K562 (cell line): ENCODE data around the gene CDC14B. TPM values are rescaled to one million over a fixed set of nuclear protein-coding genes. Genes with fewer than 3 reads are reported as not detected.

Source experiments
- ATAC-seq: fragments of 200-7000 bp; cut with Tn5 transposase; 3 replicates; pipeline ENCODE4 v1.9.1; 2020; ENCODE audit warnings: moderate library complexity
- BruUV-seq: library from RNA; stranded (reverse); fragments of 400-500 nt; replicated peaks from 2 replicates; lab custom pipeline; 2021; lab: Mats Ljungman, UMichigan
- CTCF ChIA-PET: fragments of 300-600 bp; formaldehyde crosslinking; extraction: SDS; loops from one replicate; lab custom pipeline; 2021; ENCODE audit warnings: low intra/inter-chr PET ratio; lab: Yijun Ruan, JAX
- POLR2A ChIA-PET: fragments of 300-600, 350-650 bp; sonication (Branson Sonifier 250); formaldehyde crosslinking; extraction: SDS; loops from one replicate; lab custom pipeline; 2021; ENCODE audit warnings: antibody characterized with exemption, inconsistent platforms; lab: Yijun Ruan, JAX
- DNase-seq, 4 experiments: peaks; one replicate each; pipeline versions ENCODE4 v3.0.0 to v3.0.0-alpha.2; 2011 to 2018; ENCODE audit warnings: low spot score in 3 of 4, mixed read lengths in 3 of 4; ENCODE audit errors: extremely low read depth in 1 of 4
- FAIRE-seq: peaks from 2 replicates; lab custom pipeline; 2011; peaks lifted over from hg19 to GRCh38; lab: Jason Lieb, UNC
- H2AFZ ChIP-seq: 2 replicates; pipeline ENCODE4 v1.6.0; 2011; ENCODE audit warnings: low read depth, low read length, control low read depth, inconsistent platforms
- H3K27ac ChIP-seq: fragments of 200-600 bp; 3 replicates; pipeline ENCODE4 v1.8.0; 2011; ENCODE audit warnings: low read depth, mild to moderate bottlenecking, control low read depth, inconsistent platforms, low read length, moderate library complexity, mixed read lengths; ENCODE audit errors: extremely low read depth
- H3K27me3 ChIP-seq, 2 experiments: fragments of 300-600 bp in 1 of 2; 2 replicates in 1 of 2; 3 replicates in 1 of 2; pipeline versions ENCODE4 v1.6.0 to v1.8.0; 2011; ENCODE audit warnings: inconsistent platforms in 2 of 2, low read length in 2 of 2, mild to moderate bottlenecking in 1 of 2, mixed read lengths in 1 of 2, moderate library complexity in 1 of 2; ENCODE audit not compliant: control insufficient read depth in 2 of 2, insufficient read depth in 2 of 2
- H3K36me3 ChIP-seq: fragments of 300-600 bp; 3 replicates; pipeline ENCODE4 v1.8.0; 2011; ENCODE audit warnings: mild to moderate bottlenecking, low read length, inconsistent platforms; ENCODE audit not compliant: control insufficient read depth, insufficient read depth
- H3K4me1 ChIP-seq, 2 experiments: fragments of 200-600 bp in 1 of 2; replicated peaks in 1 of 2; 2 replicates in 1 of 2; 3 replicates in 1 of 2; pipeline versions ENCODE4 v1.5.1 to v1.8.0; 2011; ENCODE audit warnings: inconsistent platforms in 2 of 2, low read length in 2 of 2, mild to moderate bottlenecking in 1 of 2, mixed read lengths in 1 of 2, moderate library complexity in 1 of 2; ENCODE audit not compliant: control insufficient read depth in 2 of 2, insufficient read depth in 2 of 2
- H3K4me2 ChIP-seq: 2 replicates; pipeline ENCODE4 v1.6.1; 2011; ENCODE audit warnings: low read length, control low read depth, inconsistent platforms, mixed read lengths; ENCODE audit not compliant: insufficient read depth
- H3K4me3 ChIP-seq: fragments of 200-600 bp; sonication (generic), shearing (Covaris generic); 2 replicates; pipeline ENCODE4 v1.5.1; 2016; ENCODE audit warnings: control low read depth, inconsistent platforms
- H3K79me2 ChIP-seq: fragments of 200-600 bp; 3 replicates; pipeline ENCODE4 v1.8.0; 2011; ENCODE audit warnings: low read length, inconsistent platforms; ENCODE audit not compliant: control insufficient read depth, insufficient read depth
- H3K9ac ChIP-seq, 2 experiments: 2 replicates each; pipeline versions ENCODE4 v1.6.0 to v1.6.1; 2011; ENCODE audit warnings: low read depth in 2 of 2, low read length in 2 of 2, control low read depth in 1 of 2, inconsistent platforms in 1 of 2, mild to moderate bottlenecking in 1 of 2, mixed read lengths in 1 of 2; ENCODE audit not compliant: insufficient read depth in 1 of 2
- H3K9me1 ChIP-seq: one replicate; pipeline ENCODE4 v1.6.0; 2011; ENCODE audit warnings: inconsistent platforms, mild to moderate bottlenecking, low read length, moderate library complexity; ENCODE audit not compliant: control insufficient read depth, insufficient read depth
- H3K9me3 ChIP-seq: replicated peaks from 2 replicates; pipeline ENCODE4 v1.5.1; 2011; ENCODE audit warnings: low read depth, low read length, inconsistent platforms; ENCODE audit not compliant: control insufficient read depth, insufficient read depth
- H4K20me1 ChIP-seq: replicated peaks from 2 replicates; pipeline ENCODE4 v1.6.1; 2011; ENCODE audit warnings: low read length, inconsistent platforms, mixed read lengths; ENCODE audit not compliant: control insufficient read depth, insufficient read depth
- CEBPG ChIP-seq, 3 experiments: fragments of 200-800 bp in 1 of 3; sonication (Bioruptor generic) in 1 of 3; sonication (generic) in 1 of 3; formaldehyde crosslinking in 1 of 3; IDR thresholded peaks in 2 of 3; conservative IDR thresholded peaks in 1 of 3; 2 replicates each; pipeline versions ENCODE4 v1.6.1 to v1.8.0; 2016 to 2022; ENCODE audit warnings: missing compliant biosample characterization in 2 of 3, missing genetic modification characterization in 2 of 3, mild to moderate bottlenecking in 1 of 3, missing genetic modification reagents in 1 of 3
- EZH2 ChIP-seq: IDR thresholded peaks from 2 replicates; pipeline ENCODE4 v1.6.1; 2012; ENCODE audit warnings: low read depth, mild to moderate bottlenecking, inconsistent platforms, low read length, borderline replicate concordance
- NR2F6 ChIP-seq: fragments of 450-650 bp; formaldehyde crosslinking; IDR thresholded peaks from 2 replicates; pipeline ENCODE4 v1.4.0; 2020; ENCODE audit warnings: mild to moderate bottlenecking
- NUFIP1 ChIP-seq: fragments of 450-650 bp; IDR thresholded peaks from 2 replicates; pipeline ENCODE4 v1.6.1; 2018; ENCODE audit not compliant: partially characterized antibody
- PRPF4 ChIP-seq: fragments of 200-400 bp; formaldehyde crosslinking; IDR thresholded peaks from one replicate; pipeline ENCODE4 v1.6.1; 2017; ENCODE audit warnings: low read length, low read depth, mild to moderate bottlenecking; ENCODE audit not compliant: insufficient read depth, poor library complexity, severe bottlenecking
- RBFOX2 ChIP-seq: fragments of 200-400 bp; formaldehyde crosslinking; IDR thresholded peaks from 2 replicates; pipeline ENCODE4 v1.6.1; 2017; ENCODE audit warnings: low read depth, mild to moderate bottlenecking, low read length, moderate library complexity
- TAF7 ChIP-seq: fragments of 450-650 bp; IDR thresholded peaks from 2 replicates; pipeline ENCODE4 v1.6.1; 2016; ENCODE audit warnings: missing genetic modification characterization, missing compliant biosample characterization
- ZBTB11 ChIP-seq, 3 experiments: fragments of 200-800 bp in 1 of 3; fragments of 250-450 bp in 1 of 3; fragments of 450-650 bp in 1 of 3; sonication (Bioruptor Pico) in 1 of 3; sonication (Bioruptor generic) in 1 of 3; formaldehyde crosslinking in 1 of 3; IDR thresholded peaks; 2 replicates each; pipeline versions ENCODE4 v1.6.1 to v1.8.0; 2016 to 2022; ENCODE audit warnings: mild to moderate bottlenecking in 2 of 3, missing genetic modification characterization in 2 of 3, missing compliant biosample characterization in 1 of 3, moderate library complexity in 1 of 3
- ZNF280A ChIP-seq: fragments of 450-650 bp; IDR thresholded peaks from 2 replicates; pipeline ENCODE4 v1.6.1; 2018; ENCODE audit warnings: mild to moderate bottlenecking, low read depth; ENCODE audit not compliant: partially characterized antibody
- ZNF512 ChIP-seq: IDR thresholded peaks from 2 replicates; pipeline ENCODE4 v1.6.1; 2016; ENCODE audit warnings: missing genetic modification characterization, missing compliant biosample characterization
- ZNF766 ChIP-seq: fragments of 200-800 bp; sonication (Bioruptor generic); conservative IDR thresholded peaks from 2 replicates; pipeline ENCODE4 v1.6.1; 2016; ENCODE audit warnings: missing genetic modification characterization, missing compliant biosample characterization
- WGBS: fragments of 100-300 bp; shearing (Covaris generic); methylation state at CpG from one replicate; pipeline ENCODE4 v1.1.6; 2016; ENCODE audit warnings: low coverage, mixed read lengths; ENCODE audit not compliant: insufficient coverage; ENCODE audit errors: missing lambda C conversion rate; 5-methylcytosine and 5-hydroxymethylcytosine counted together
- in situ Hi-C: fragments of 300-500 bp; cut with MboI; formaldehyde crosslinking; loops from 4 replicates; pipeline ENCODE4 v1.15.0; 2018; ENCODE audit warnings: inconsistent platforms, mixed read lengths
- intact Hi-C: fragments of 100-400 bp; cut with micrococcal nuclease; formaldehyde crosslinking; loops from 2 replicates; pipeline ENCODE4 v1.14.2; 2022
- polyA plus RNA-seq, 8 experiments: library from polyadenylated mRNA; depleted of rRNA in 4 of 8; stranded (reverse) in 5 of 8; unstranded in 3 of 8; fragments of >200 nt; fragmentation: Nextera tagmentation in 2 of 8; fragmentation: Illumina TruSeq in 1 of 8; extraction: Ambion mirVana in 2 of 8; extraction: Trizol in 1 of 8; gene quantifications; 2 replicates each; pipeline versions ENCODE4 v1.2.1 to v1.2.3, GENCODE V29; 2011 to 2014; ENCODE audit warnings: inconsistent platforms in 1 of 8, missing spikeins in 1 of 8
- total RNA-seq, 7 experiments: library from RNA; depleted of rRNA in 6 of 7; stranded (reverse); fragments of >200 nt in 6 of 7; fragmentation: Illumina TruSeq in 2 of 7; extraction: Trizol in 2 of 7; gene quantifications; 2 replicates each; pipeline versions ENCODE4 v1.2.1 to v1.2.3, GENCODE V29; 2011 to 2021; ENCODE audit warnings: low replicate concordance in 1 of 7

Gene CDC14B
- total and polyA plus RNA-seq, 9 of the 15 experiments (the other 6 are each of a cell fraction or from before 2014, with no cell fraction given): 1.4 to 6.0 (median 3.8) TPM

- Histone ChIP-seq H3K27ac (no peak overlapping the region), H3K79me2 (no peaks in the 10 kb centered on the region), H3K4me1 (peaks cover 2 to 12% of the 10 kb centered on the region in 2 experiments; a peak in 2 of 5 replicates), H3K9ac (no peak overlapping the region), H3K27me3 (no peaks in the 10 kb centered on the region), H3K4me2 (no peak overlapping the region), H3K9me1 (no peaks in the 10 kb centered on the region)
- CTCF ChIA-PET: no interaction called here
- intact Hi-C loops: no loop called here
- DNase-seq: no peak
- WGBS: 16% methylated on average over 4 of the region's 4 CpGs
- no peak for TF ChIP-seq NR2F6
- TF ChIP-seq ZBTB11 (CRISPR knock-in tag; IDR thresholded peaks at IDR 0.05): no peak
- no peak for TF ChIP-seq PRPF4
- no peak for TF ChIP-seq ZNF512 (tag)
- TF ChIP-seq EZH2: no peak
- TF ChIP-seq TAF7 (tag): no peak
- TF ChIP-seq NUFIP1: no peak
- TF ChIP-seq ZNF280A: no peak
- no peak for TF ChIP-seq RBFOX2
- no peak for TF ChIP-seq CEBPG (CRISPR knock-in tag; IDR thresholded peaks at IDR 0.05)
- no peak for TF ChIP-seq CEBPG (tag; conservative IDR thresholded peaks at IDR 0.05 in 1 of 2, IDR thresholded peaks at IDR 0.05 in 1 of 2)
- no peak for TF ChIP-seq ZNF766 (CRISPR knock-in tag)
- TF ChIP-seq, all 486 proteins: peak for 0
- no TSS peak for BruUV-seq
- no peak overlapping the region for H3K4me3 ChIP-seq
- no peak for ATAC-seq
- no peak overlapping the region for H2AFZ ChIP-seq
- in situ Hi-C loops: no loop called here
- no peaks in the 10 kb centered on the region for H4K20me1 ChIP-seq
- H3K36me3 ChIP-seq: no peaks in the 10 kb centered on the region
- POLR2A ChIA-PET: no interaction called here
- no peaks in the 10 kb centered on the region for H3K9me3 ChIP-seq
- FAIRE-seq: no peak
These were observed 55.4 kb downstream of the CDC14B start for GRCh38 chr9:96564217-96564616.
